ENCODE measurements around the gene TTC9. TPM values are rescaled to one million over a fixed set of nuclear protein-coding genes. Genes with fewer than 3 reads are reported as not detected.

Gene TTC9
- total and polyA plus RNA-seq, 4 donors = 0.09 to 0.98 (median 0.45) TPM

GRCh38 chr14:70662080-70662479 is 20.4 kb downstream of the TTC9 start (continued):
- TF ChIP-seq, protein P1, sequence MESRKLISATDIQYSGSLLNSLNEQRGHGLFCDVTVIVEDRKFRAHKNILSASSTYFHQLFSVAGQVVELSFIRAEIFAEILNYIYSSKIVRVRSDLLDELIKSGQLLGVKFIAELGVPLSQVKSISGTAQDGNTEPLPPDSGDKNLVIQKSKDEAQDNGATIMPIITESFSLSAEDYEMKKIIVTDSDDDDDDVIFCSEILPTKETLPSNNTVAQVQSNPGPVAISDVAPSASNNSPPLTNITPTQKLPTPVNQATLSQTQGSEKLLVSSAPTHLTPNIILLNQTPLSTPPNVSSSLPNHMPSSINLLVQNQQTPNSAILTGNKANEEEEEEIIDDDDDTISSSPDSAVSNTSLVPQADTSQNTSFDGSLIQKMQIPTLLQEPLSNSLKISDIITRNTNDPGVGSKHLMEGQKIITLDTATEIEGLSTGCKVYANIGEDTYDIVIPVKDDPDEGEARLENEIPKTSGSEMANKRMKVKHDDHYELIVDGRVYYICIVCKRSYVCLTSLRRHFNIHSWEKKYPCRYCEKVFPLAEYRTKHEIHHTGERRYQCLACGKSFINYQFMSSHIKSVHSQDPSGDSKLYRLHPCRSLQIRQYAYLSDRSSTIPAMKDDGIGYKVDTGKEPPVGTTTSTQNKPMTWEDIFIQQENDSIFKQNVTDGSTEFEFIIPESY (IDR thresholded peaks at IDR 0.05) = no peak
- TF ChIP-seq, protein P2, sequence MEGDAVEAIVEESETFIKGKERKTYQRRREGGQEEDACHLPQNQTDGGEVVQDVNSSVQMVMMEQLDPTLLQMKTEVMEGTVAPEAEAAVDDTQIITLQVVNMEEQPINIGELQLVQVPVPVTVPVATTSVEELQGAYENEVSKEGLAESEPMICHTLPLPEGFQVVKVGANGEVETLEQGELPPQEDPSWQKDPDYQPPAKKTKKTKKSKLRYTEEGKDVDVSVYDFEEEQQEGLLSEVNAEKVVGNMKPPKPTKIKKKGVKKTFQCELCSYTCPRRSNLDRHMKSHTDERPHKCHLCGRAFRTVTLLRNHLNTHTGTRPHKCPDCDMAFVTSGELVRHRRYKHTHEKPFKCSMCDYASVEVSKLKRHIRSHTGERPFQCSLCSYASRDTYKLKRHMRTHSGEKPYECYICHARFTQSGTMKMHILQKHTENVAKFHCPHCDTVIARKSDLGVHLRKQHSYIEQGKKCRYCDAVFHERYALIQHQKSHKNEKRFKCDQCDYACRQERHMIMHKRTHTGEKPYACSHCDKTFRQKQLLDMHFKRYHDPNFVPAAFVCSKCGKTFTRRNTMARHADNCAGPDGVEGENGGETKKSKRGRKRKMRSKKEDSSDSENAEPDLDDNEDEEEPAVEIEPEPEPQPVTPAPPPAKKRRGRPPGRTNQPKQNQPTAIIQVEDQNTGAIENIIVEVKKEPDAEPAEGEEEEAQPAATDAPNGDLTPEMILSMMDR (IDR thresholded peaks at IDR 0.05; ENCODE audit: low read depth, low read length, missing input control) = no peak

- Histone ChIP-seq H3K4me3 (ENCODE audit: low read depth in 1 of 3, low read length in 3 of 3) (no peak overlapping the region), H3K9me3 (ENCODE audit: control insufficient read depth in 4 of 4, low read length in 3 of 4) (no peaks in the 10 kb centered on the region), H3K36me3 (ENCODE audit: control insufficient read depth in 4 of 4, insufficient read depth in 3 of 4, low read depth in 1 of 4, low read length in 3 of 4) (no peaks in the 10 kb centered on the region), H3K4me1 (ENCODE audit: control insufficient read depth in 4 of 4, insufficient read depth in 4 of 4, low read length in 3 of 4) (peaks cover 0 to 32% (median 15%) of the 10 kb centered on the region in 4 donors), H3K27me3 (ENCODE audit: control insufficient read depth in 4 of 4, insufficient read depth in 4 of 4, low read length in 3 of 4) (no peaks in the 10 kb centered on the region), H3K27ac (ENCODE audit: low read depth in 1 of 2, low read length in 2 of 2) (peak overlapping the region; percentile 26 to 29), H3K9ac (ENCODE audit: low read depth in 1 of 2, low read length in 2 of 2) (no peak overlapping the region)
- TF ChIP-seq REST (IDR thresholded peaks at IDR 0.05) (peak; percentile 2), EGR1 (IDR thresholded peaks at IDR 0.05; ENCODE audit: low read depth in 2 of 2) (no peak)
- WGBS = 60% methylated on average over 4 of the region's 4 CpGs
- DNase-seq (ENCODE audit: low spot score) = no peak
These were observed 21.1 kb downstream of the TTC9 start for GRCh38 chr14:70662816-70663215.

- 51% methylated on average over 4 of the region's 4 CpGs for WGBS
- Histone ChIP-seq H3K27me3 (ENCODE audit: control insufficient read depth in 4 of 4, insufficient read depth in 4 of 4, low read length in 3 of 4) (no peaks in the 10 kb centered on the region), H3K9me3 (ENCODE audit: control insufficient read depth in 4 of 4, low read length in 3 of 4) (no peaks in the 10 kb centered on the region), H3K36me3 (ENCODE audit: control insufficient read depth in 4 of 4, insufficient read depth in 3 of 4, low read depth in 1 of 4, low read length in 3 of 4) (no peaks in the 10 kb centered on the region), H3K27ac (ENCODE audit: low read depth in 1 of 2, low read length in 2 of 2) (peak overlapping the region; percentile 53 to 76), H3K9ac (ENCODE audit: low read depth in 1 of 2, low read length in 2 of 2) (peak overlapping the region in 1 of 2 donors; percentile 24), H3K4me3 (ENCODE audit: low read depth in 1 of 3, low read length in 3 of 3) (no peak overlapping the region), H3K4me1 (ENCODE audit: control insufficient read depth in 4 of 4, insufficient read depth in 4 of 4, low read length in 3 of 4) (peaks cover 0 to 32% (median 15%) of the 10 kb centered on the region in 4 donors)
- TF ChIP-seq, protein P3, sequence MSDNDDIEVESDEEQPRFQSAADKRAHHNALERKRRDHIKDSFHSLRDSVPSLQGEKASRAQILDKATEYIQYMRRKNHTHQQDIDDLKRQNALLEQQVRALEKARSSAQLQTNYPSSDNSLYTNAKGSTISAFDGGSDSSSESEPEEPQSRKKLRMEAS (IDR thresholded peaks at IDR 0.05) = no peak
- TF ChIP-seq TAF1 (conservative IDR thresholded peaks at IDR 0.05) = no peak
- peak; percentile 37 for TF ChIP-seq SP1 (IDR thresholded peaks at IDR 0.05)
- TF ChIP-seq EGR1 (IDR thresholded peaks at IDR 0.05; ENCODE audit: low read depth in 2 of 2) = no peak
- TF ChIP-seq ATF3 (IDR thresholded peaks at IDR 0.05) = peak; percentile 63
- TF ChIP-seq, protein P1 (IDR thresholded peaks at IDR 0.05) = peak; percentile 19
- no peak for TF ChIP-seq NR2F2 (IDR thresholded peaks at IDR 0.05)
- peak in 1 of 2 donors; percentile 26 for TF ChIP-seq JUND (IDR thresholded peaks at IDR 0.05)
- peak; percentile 28 to 37 for TF ChIP-seq HNF4A (conservative IDR thresholded peaks at IDR 0.05)
- TF ChIP-seq RXRA (IDR thresholded peaks at IDR 0.05) = peak; percentile 65 to 72
- peak; percentile 5 for TF ChIP-seq YY1 (IDR thresholded peaks at IDR 0.05)
- no peak for TF ChIP-seq FOXA1 (IDR thresholded peaks at IDR 0.05)
- DNase-seq (ENCODE audit: low spot score) = no peak
These were observed 22.0 kb downstream of the TTC9 start for GRCh38 chr14:70663707-70664179.

Measured in liver (tissue), 9 donors.